HCT116 (cell line): Measurements from ENCODE around the gene CHI3L2. TPM values are rescaled to one million over a fixed set of nuclear protein-coding genes. Genes with fewer than 3 reads are reported as not detected.

ENCODE experiments used
- ATAC-seq: fragments of 200-7000 bp; cut with Tn5 transposase; 2 replicates; pipeline ENCODE4 v1.9.1; 2020; ENCODE audit warnings: mild to moderate bottlenecking, moderate library complexity
- BruUV-seq: library from RNA; stranded (reverse); fragments of 400-500 nt; replicated peaks from 2 replicates; lab custom pipeline; 2021; lab: Mats Ljungman, UMichigan
- CTCF ChIA-PET: fragments of 300-600 bp; sonication (Branson Sonifier 250); formaldehyde crosslinking; loops from one replicate; lab custom pipeline; 2021; ENCODE audit warnings: antibody characterized with exemption; lab: Charles Lee
- POLR2A ChIA-PET: fragments of 300-600, 350-600 bp; sonication (Branson Sonifier 250); formaldehyde crosslinking; loops from one replicate; lab custom pipeline; 2021; ENCODE audit warnings: antibody characterized with exemption; lab: Charles Lee
- RAD21 ChIA-PET, 2 experiments: fragments of 300-600 bp; sonication (Branson Sonifier 250); formaldehyde crosslinking; loops; one replicate each; lab custom pipeline; 2023; ENCODE audit warnings: low total read pairs in 2 of 2; ENCODE audit not compliant: uncharacterized antibody in 2 of 2, unreplicated experiment in 2 of 2, low non-redundant PET in 1 of 2; lab: Charles Lee
- DNase-seq: peaks from one replicate; pipeline ENCODE4 v3.0.0-alpha.2; 2010; ENCODE audit warnings: low read depth, low spot score
- H2AFZ ChIP-seq: fragments of 200-600 bp; shearing (Covaris generic), sonication (generic); 2 replicates; pipeline ENCODE4 v1.6.1; 2017; ENCODE audit warnings: low read depth, mixed run types, mixed read lengths, antibody characterized with exemption, low read length; ENCODE audit not compliant: poor library complexity, severe bottlenecking
- H3K27ac ChIP-seq: 2 replicates; pipeline ENCODE4 v1.5.1; 2012; ENCODE audit warnings: low read depth, low read length
- H3K27me3 ChIP-seq: fragments of 200-600 bp; sonication (generic); 2 replicates; pipeline ENCODE4 v1.6.1; 2016; ENCODE audit warnings: mixed run types, low read length, mixed read lengths; ENCODE audit not compliant: insufficient read depth
- H3K36me3 ChIP-seq, 2 experiments: fragments of 200-500 bp in 1 of 2; fragments of 200-600 bp in 1 of 2; sonication (Bioruptor generic) in 1 of 2; sonication (generic) in 1 of 2; 2 replicates each; pipeline versions ENCODE4 v1.5.1 to v1.6.1; 2014 to 2016; ENCODE audit warnings: low read length in 2 of 2, inconsistent platforms in 1 of 2, mixed read lengths in 1 of 2, mixed run types in 1 of 2; ENCODE audit not compliant: insufficient read depth in 2 of 2, control insufficient read depth in 1 of 2
- H3K4me1 ChIP-seq, 2 experiments: fragments of 200-600 bp in 1 of 2; sonication (generic) in 1 of 2; 2 replicates each; pipeline versions ENCODE4 v1.5.1 to v1.6.1; 2012 to 2017; ENCODE audit warnings: low read length in 2 of 2, inconsistent platforms in 1 of 2, mild to moderate bottlenecking in 1 of 2, mixed read lengths in 1 of 2, mixed run types in 1 of 2, moderate library complexity in 1 of 2; ENCODE audit not compliant: insufficient read depth in 2 of 2, control insufficient read depth in 1 of 2
- H3K4me2 ChIP-seq: fragments of 200-600 bp; sonication (generic); 2 replicates; pipeline ENCODE4 v1.6.1; 2017; ENCODE audit warnings: mixed run types, low read length, mixed read lengths
- H3K4me3 ChIP-seq, 2 experiments: fragments of 200-600 bp in 1 of 2; sonication (generic) in 1 of 2; replicated peaks in 1 of 2; 2 replicates each; pipeline ENCODE4 v1.5.1; 2011 to 2016; ENCODE audit warnings: low read length in 2 of 2, control low read depth in 1 of 2, low read depth in 1 of 2, mild to moderate bottlenecking in 1 of 2, mixed read lengths in 1 of 2, mixed run types in 1 of 2
- H3K79me2 ChIP-seq: fragments of 200-600 bp; sonication (generic); 2 replicates; pipeline ENCODE4 v1.6.1; 2017; ENCODE audit warnings: mild to moderate bottlenecking, mixed run types, low read length, moderate library complexity, mixed read lengths; ENCODE audit not compliant: insufficient read depth
- H3K9ac ChIP-seq: fragments of 200-600 bp; sonication (generic); 2 replicates; pipeline ENCODE4 v1.6.1; 2016; ENCODE audit warnings: low read length, mixed read lengths
- H3K9me2 ChIP-seq: fragments of 200-600 bp; sonication (generic), shearing (Covaris generic); 2 replicates; pipeline ENCODE4 v1.6.1; 2017; ENCODE audit warnings: mixed run types, mild to moderate bottlenecking, moderate library complexity; ENCODE audit not compliant: insufficient read depth
- H3K9me3 ChIP-seq, 2 experiments: fragments of 200-500 bp in 1 of 2; fragments of 200-600 bp in 1 of 2; sonication (Bioruptor generic) in 1 of 2; sonication (generic) in 1 of 2; 2 replicates each; pipeline ENCODE4 v1.6.1; 2014 to 2017; ENCODE audit warnings: low read length in 2 of 2, mixed read lengths in 2 of 2, inconsistent platforms in 1 of 2, low read depth in 1 of 2, mild to moderate bottlenecking in 1 of 2, mixed run types in 1 of 2, moderate library complexity in 1 of 2; ENCODE audit not compliant: control insufficient read depth in 1 of 2, insufficient read depth in 1 of 2
- H4K20me1 ChIP-seq: fragments of 200-600 bp; sonication (generic), shearing (Covaris generic); 2 replicates; pipeline ENCODE4 v1.6.1; 2017; ENCODE audit warnings: mixed run types, mild to moderate bottlenecking, moderate library complexity; ENCODE audit not compliant: insufficient read depth
- CBX3 ChIP-seq: IDR thresholded peaks from 2 replicates; pipeline ENCODE4 v1.6.1; 2012; ENCODE audit warnings: low read depth
- CEBPB ChIP-seq: IDR thresholded peaks from 2 replicates; pipeline ENCODE4 v1.6.1; 2012; ENCODE audit warnings: low read depth
- CTCF ChIP-seq, 3 experiments: fragments of 200-600 bp in 1 of 3; sonication (generic) in 1 of 3; IDR thresholded peaks in 2 of 3; conservative IDR thresholded peaks in 1 of 3; 2 replicates each; pipeline ENCODE4 v1.5.1; 2012 to 2017; ENCODE audit warnings: low read depth in 2 of 3, low read length in 2 of 3, antibody characterized with exemption in 1 of 3, borderline replicate concordance in 1 of 3, control low read depth in 1 of 3, mild to moderate bottlenecking in 1 of 3, mixed read lengths in 1 of 3, mixed run types in 1 of 3, moderate library complexity in 1 of 3; ENCODE audit not compliant: insufficient read depth in 1 of 3
- EGR1 ChIP-seq: IDR thresholded peaks from 2 replicates; pipeline ENCODE4 v1.6.1; 2012; ENCODE audit warnings: low read depth
- EZH2 ChIP-seq: fragments of 200-600 bp; sonication (generic); IDR thresholded peaks from 2 replicates; pipeline ENCODE4 v1.6.1; 2017; ENCODE audit warnings: antibody characterized with exemption, mixed run types
- EZH2phosphoT487 ChIP-seq: fragments of 200-600 bp; IDR thresholded peaks from 2 replicates; pipeline ENCODE4 v1.6.1; 2018; ENCODE audit warnings: antibody characterized with exemption, borderline replicate concordance
- MAX ChIP-seq: IDR thresholded peaks from 2 replicates; pipeline ENCODE4 v1.6.1; 2012
- POLR2A ChIP-seq: IDR thresholded peaks from 2 replicates; pipeline ENCODE4 v1.7.0; 2011; ENCODE audit warnings: borderline replicate concordance; ENCODE audit not compliant: insufficient read depth, insufficient read length; ENCODE audit errors: extremely low read depth
- RAD21 ChIP-seq: IDR thresholded peaks from 2 replicates; pipeline ENCODE4 v1.6.1; 2012; ENCODE audit warnings: low read depth, mild to moderate bottlenecking
- SIN3A ChIP-seq: IDR thresholded peaks from 2 replicates; pipeline ENCODE4 v1.6.1; 2012; ENCODE audit warnings: low read depth
- SRF ChIP-seq: IDR thresholded peaks from 2 replicates; pipeline ENCODE4 v1.6.1; 2012; ENCODE audit warnings: low read depth
- TCF7L2 ChIP-seq: IDR thresholded peaks from 2 replicates; pipeline ENCODE4 v1.7.0; 2011; ENCODE audit warnings: borderline replicate concordance, inconsistent platforms; ENCODE audit not compliant: insufficient read depth, insufficient read length; ENCODE audit errors: extremely low read depth
- ZNF274 ChIP-seq: fragments of 200-500 bp; sonication (Bioruptor generic); IDR thresholded peaks from 2 replicates; pipeline ENCODE4 v1.6.1; 2014; ENCODE audit warnings: mild to moderate bottlenecking, low read depth, low read length, inconsistent platforms
- intact Hi-C: fragments of 100-400 bp; cut with micrococcal nuclease; formaldehyde crosslinking; loops from 2 replicates; pipeline ENCODE4 v1.10.0; 2022
- total RNA-seq: library from RNA; stranded (reverse); gene quantifications from one replicate; pipeline ENCODE4 v1.2.1, GENCODE V29; 2021; ENCODE audit not compliant: unreplicated experiment
- TF ChIP-seq, protein P1 (sequence below): IDR thresholded peaks from 2 replicates; pipeline ENCODE4 v1.6.1; 2012
- TF ChIP-seq, protein P2 (sequence below): IDR thresholded peaks from 2 replicates; pipeline ENCODE4 v1.6.1; 2012; ENCODE audit warnings: low read depth

CHI3L2 gene
- total RNA-seq, 1 experiment from 2014 or later, result not detected

GRCh38 chr1:111225091-111225490 lies 2.4 kb upstream of the CHI3L2 start:
- H2AFZ ChIP-seq, result no peak overlapping the region

More at GRCh38 chr1:111225091-111225490, 2.4 kb upstream of the CHI3L2 start:
- intact Hi-C loops, result loop anchor here (10.0 kb wide), 2 partner anchors 190 to 540 kb away; no protein-coding TSS in a partner anchor
- TF ChIP-seq TCF7L2 (no peak), CBX3 (no peak), MAX (no peak), CTCF (IDR thresholded peaks at IDR 0.05 in 2 of 3, conservative IDR thresholded peaks at IDR 0.05 in 1 of 3; ENCODE audit: borderline replicate concordance in 1 of 3, insufficient read depth in 1 of 3, low read depth in 2 of 3, low read length in 2 of 3) (no peak), EZH2 (no peak), SIN3A (no peak), POLR2A (no peak), EGR1 (no peak), SRF (no peak), ZNF274 (no peak), EZH2phosphoT487 (no peak), RAD21 (no peak), CEBPB (no peak)
- TF ChIP-seq, protein P1, sequence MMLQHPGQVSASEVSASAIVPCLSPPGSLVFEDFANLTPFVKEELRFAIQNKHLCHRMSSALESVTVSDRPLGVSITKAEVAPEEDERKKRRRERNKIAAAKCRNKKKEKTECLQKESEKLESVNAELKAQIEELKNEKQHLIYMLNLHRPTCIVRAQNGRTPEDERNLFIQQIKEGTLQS, result no peak
- TF ChIP-seq, protein P2, sequence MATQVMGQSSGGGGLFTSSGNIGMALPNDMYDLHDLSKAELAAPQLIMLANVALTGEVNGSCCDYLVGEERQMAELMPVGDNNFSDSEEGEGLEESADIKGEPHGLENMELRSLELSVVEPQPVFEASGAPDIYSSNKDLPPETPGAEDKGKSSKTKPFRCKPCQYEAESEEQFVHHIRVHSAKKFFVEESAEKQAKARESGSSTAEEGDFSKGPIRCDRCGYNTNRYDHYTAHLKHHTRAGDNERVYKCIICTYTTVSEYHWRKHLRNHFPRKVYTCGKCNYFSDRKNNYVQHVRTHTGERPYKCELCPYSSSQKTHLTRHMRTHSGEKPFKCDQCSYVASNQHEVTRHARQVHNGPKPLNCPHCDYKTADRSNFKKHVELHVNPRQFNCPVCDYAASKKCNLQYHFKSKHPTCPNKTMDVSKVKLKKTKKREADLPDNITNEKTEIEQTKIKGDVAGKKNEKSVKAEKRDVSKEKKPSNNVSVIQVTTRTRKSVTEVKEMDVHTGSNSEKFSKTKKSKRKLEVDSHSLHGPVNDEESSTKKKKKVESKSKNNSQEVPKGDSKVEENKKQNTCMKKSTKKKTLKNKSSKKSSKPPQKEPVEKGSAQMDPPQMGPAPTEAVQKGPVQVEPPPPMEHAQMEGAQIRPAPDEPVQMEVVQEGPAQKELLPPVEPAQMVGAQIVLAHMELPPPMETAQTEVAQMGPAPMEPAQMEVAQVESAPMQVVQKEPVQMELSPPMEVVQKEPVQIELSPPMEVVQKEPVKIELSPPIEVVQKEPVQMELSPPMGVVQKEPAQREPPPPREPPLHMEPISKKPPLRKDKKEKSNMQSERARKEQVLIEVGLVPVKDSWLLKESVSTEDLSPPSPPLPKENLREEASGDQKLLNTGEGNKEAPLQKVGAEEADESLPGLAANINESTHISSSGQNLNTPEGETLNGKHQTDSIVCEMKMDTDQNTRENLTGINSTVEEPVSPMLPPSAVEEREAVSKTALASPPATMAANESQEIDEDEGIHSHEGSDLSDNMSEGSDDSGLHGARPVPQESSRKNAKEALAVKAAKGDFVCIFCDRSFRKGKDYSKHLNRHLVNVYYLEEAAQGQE, result no peak
- no peaks in the 10 kb centered on the region for H4K20me1 ChIP-seq
- ChIA-PET POLR2A (no interaction called here), RAD21 (no interaction called here), CTCF (no interaction called here)
- H3K4me3 ChIP-seq, result no peak overlapping the region
- H3K4me1 ChIP-seq, result peaks cover 18 to 21% of the 10 kb centered on the region in 2 experiments
- no peaks in the 10 kb centered on the region for H3K79me2 ChIP-seq
- no TSS peak for BruUV-seq
- no peak overlapping the region for H3K4me2 ChIP-seq
- ATAC-seq (no peak), DNase-seq (no peak)
- no peaks in the 10 kb centered on the region for H3K9me3 ChIP-seq
- 0 out of 2 replicates have a peak, but pooled peaks cover 3% of the 10 kb centered on the region for H3K9me2 ChIP-seq
- H3K27ac ChIP-seq, result no peak overlapping the region
- no peaks in the 10 kb centered on the region for H3K27me3 ChIP-seq
- H3K36me3 ChIP-seq, result no peaks in the 10 kb centered on the region
- H3K9ac ChIP-seq, result no peak overlapping the region
